NT2/D1 (cell line): ENCODE results near the gene ZDHHC24.

Experiments
- SUZ12 ChIP-seq: IDR thresholded peaks from 2 replicates; pipeline ENCODE4 v1.6.1; 2011; ENCODE audit not compliant: insufficient read length, insufficient read depth; ENCODE audit errors: extremely low read depth
- ZNF274 ChIP-seq: IDR thresholded peaks from 2 replicates; pipeline ENCODE4 v1.6.1; 2011; ENCODE audit warnings: mild to moderate bottlenecking, low read depth, low read length

DNA sequence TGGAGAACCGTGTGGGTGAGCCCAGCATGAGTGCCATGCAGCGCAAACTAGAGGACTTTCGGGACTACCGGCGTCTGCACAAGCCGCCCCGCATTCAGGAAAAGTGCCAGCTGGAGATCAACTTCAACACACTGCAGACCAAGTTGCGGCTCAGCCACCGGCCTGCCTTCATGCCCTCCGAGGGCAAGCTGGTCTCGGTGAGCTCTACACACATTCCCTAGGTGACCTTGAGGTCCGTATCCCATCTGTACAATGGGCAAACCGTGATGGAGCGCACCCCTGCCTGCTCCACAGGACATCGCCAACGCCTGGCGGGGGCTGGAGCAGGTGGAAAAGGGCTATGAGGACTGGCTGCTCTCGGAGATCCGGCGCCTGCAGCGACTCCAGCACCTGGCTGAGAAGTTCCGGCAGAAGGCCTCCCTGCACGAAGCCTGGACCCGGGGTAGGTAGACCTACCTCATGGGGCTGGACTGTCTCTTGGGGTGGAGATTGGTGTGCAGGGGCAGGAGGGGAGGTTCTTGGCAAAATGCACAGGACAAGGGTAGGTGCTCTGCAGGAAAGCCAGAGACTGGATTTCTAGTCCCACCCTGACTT, 12.0 kb upstream of the ZDHHC24 start:
- TF ChIP-seq ZNF274: no peak
- no peak for TF ChIP-seq SUZ12
